Right cardiac atrium (tissue), 5 donors: ENCODE measurements around the gene KDM7A. TPM values are rescaled to one million over a fixed set of nuclear protein-coding genes. Genes with fewer than 3 reads are reported as not detected.

Experiments used
- ATAC-seq, 2 donors: fragments of 200-7000 bp; cut with Tn5 transposase; one replicate each; pipeline versions ENCODE4 v1.8.0 to v1.9.1; 2020; ENCODE audit warnings: moderate library complexity in 2 of 2, mild to moderate bottlenecking in 1 of 2
- DNase-seq, 3 donors: peaks; one replicate each; pipeline ENCODE4 v3.0.0-alpha.2; 2020
- H3K27ac ChIP-seq: one replicate; pipeline ENCODE4 v1.5.1; 2013; ENCODE audit warnings: mild to moderate bottlenecking, low read length, control low read depth, moderate library complexity
- H3K27me3 ChIP-seq: one replicate; pipeline ENCODE4 v1.6.1; 2013; ENCODE audit not compliant: control insufficient read depth, insufficient read depth
- H3K4me1 ChIP-seq: one replicate; pipeline ENCODE4 v1.6.1; 2013; ENCODE audit warnings: low read length; ENCODE audit not compliant: control insufficient read depth, insufficient read depth
- H3K4me3 ChIP-seq: one replicate; pipeline ENCODE4 v1.5.1; 2013; ENCODE audit warnings: low read length, control low read depth
- H3K9me3 ChIP-seq: one replicate; pipeline ENCODE4 v1.6.1; 2013; ENCODE audit warnings: low read length; ENCODE audit not compliant: control insufficient read depth
- WGBS: extraction: QIAGEN DNeasy Blood & Tissue Kit; methylation state at CpG from one replicate; pipeline ENCODE4 v1.1.7; 2013; 5-methylcytosine and 5-hydroxymethylcytosine counted together
- intact Hi-C, 4 donors: fragments of 100-400 bp; cut with DNase I; formaldehyde crosslinking; loops; one replicate each; pipeline versions ENCODE4 v1.11.0 to v1.14.0; 2022 to 2023
- polyA plus RNA-seq: library from polyadenylated mRNA; stranded (reverse); fragments of 200-250 nt; gene quantifications from one replicate; pipeline ENCODE4 v1.2.3, GENCODE V29; 2013
- total RNA-seq, 4 donors: library from RNA; stranded (reverse); fragmentation: NEBNext Ultra II Directional; extraction: Animal tissue kit (Norgen Biotek cat#: 25700); gene quantifications; one replicate each; pipeline ENCODE4 v1.2.1, GENCODE V29; 2021
- donor health status: healthy with polysubstance abuse.
- donor health status: DM: no; HTN: yes; CAD: no.
- donor health status: DM: no; HTN: no; CAD: no.
- donor health status: DM: no; HTN: yes; CAD: no; lungs with severe emphysema.
- donor health status: DM: yes; HTN: yes; CAD: no.

The KDM7A gene
- total and polyA plus RNA-seq, 5 donors: 4.5 to 14.8 (median 12.0) TPM

DNA sequence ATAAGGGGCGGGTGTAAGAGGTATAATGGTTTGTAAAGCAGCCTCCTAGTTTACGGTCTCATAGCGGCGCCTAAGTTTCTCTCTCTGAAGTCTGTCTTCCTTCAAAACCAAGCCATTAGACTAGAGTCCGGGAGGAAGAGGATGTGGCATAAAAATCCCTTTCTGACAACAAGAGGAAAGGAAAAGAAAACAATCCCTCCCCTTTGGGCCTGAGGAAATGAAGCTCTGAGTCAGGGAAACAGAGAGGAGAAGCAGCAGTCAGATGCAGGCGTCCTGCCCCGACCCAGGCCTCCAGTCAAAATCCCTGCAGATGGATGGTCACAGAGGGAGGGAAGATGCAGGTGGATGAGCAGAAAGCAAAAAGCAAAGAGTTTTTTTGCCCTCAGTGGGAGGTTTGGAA lies 137.7 kb downstream of the KDM7A start:
- Histone ChIP-seq H3K27me3 (no peaks in the 10 kb centered on the region), H3K27ac (peak overlapping the region; percentile 14), H3K4me1 (peaks cover 2% of the 10 kb centered on the region), H3K9me3 (no peaks in the 10 kb centered on the region), H3K4me3 (no peak overlapping the region)
- DNase-seq: no peak
- 74% methylated on average over 7 of the region's 7 CpGs for WGBS
- intact Hi-C loops: no loop called here
- ATAC-seq: peak; percentile 28 to 75

DNA sequence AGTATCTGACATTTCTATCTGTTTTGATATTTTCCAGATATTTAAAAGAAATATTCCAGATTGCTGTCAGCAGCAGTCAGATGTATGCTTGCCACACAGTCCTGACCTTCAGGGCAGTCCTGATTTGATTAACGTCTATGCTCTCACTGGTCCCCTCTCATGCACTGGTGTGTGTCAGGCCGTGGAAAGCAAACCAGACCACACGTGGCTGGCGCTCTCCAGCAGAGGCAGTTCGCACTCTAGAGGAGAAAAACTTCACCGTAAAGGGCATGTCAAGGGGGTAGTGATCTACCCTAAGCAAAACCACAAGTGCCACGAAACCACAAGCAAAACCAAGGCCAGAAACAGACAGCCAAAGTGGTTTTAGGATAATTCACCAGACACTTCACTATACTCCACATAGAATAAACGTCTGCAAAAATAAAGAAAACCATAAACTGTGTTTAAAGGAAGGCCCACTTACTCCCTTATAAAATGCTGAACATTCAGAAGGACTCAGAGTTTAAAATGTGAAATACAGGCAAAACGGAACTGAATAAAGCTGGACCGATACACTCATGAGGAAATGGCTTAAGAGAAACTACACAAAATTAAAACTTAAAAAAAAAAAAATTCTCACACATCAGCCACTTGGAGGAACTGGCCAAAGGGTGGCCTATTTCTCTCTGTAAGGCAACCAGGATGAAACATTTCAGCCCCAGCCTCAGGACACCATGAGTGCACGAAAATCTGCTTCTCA lies 140.4 kb downstream of the KDM7A start:
- WGBS: 83% methylated on average over 11 of the region's 11 CpGs
- Histone ChIP-seq H3K9me3 (no peaks in the 10 kb centered on the region), H3K27me3 (no peaks in the 10 kb centered on the region), H3K4me1 (peaks cover 2% of the 10 kb centered on the region), H3K4me3 (no peak overlapping the region), H3K27ac (no peak overlapping the region)
- DNase-seq (no peak), ATAC-seq (no peak)
- intact Hi-C loops: no loop called here

DNA sequence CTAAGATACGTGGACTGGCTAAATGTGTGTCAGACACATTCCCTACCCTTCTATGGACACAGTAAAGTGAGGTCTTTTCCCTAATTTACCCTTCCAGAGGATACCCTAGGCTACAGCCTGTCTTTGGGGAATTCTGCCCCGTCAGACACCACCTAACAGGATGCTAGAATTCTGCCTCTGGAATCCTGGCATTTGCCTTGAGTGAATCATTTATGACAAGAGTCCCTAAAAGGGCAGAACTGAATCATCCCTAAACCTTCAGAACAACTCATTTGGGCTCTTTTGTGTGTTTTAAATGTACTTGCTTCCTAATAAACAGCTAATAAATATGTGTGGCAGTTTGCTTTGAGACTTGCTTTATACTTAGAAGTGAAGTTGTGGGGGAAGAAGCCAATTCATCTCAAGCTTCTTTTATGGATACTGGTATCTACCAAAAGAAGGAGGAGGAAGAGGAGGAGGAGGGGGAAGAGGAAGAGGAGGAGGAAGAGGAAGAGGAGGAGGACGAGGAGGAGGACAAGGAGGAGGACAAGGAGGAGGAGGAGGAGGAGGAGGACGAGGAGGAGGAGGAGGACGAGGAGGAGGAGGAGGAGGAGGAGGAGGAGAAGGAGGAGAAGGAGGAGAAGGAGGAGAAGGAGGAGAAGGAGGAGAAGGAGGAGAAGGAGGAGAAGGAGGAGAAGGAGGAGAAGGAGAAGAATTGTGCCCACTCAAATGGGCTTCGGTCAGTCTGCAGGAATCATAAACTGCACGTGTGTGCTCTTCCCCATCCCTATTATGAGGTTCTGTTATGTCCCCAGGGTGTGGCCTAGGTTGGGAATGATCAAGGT lies 141.2 kb downstream of the KDM7A start:
- peaks cover 2% of the 10 kb centered on the region for H3K4me1 ChIP-seq
- no peaks in the 10 kb centered on the region for H3K27me3 ChIP-seq
- no peak for DNase-seq
- no peak overlapping the region for H3K4me3 ChIP-seq
- ATAC-seq: no peak
- H3K27ac ChIP-seq: no peak overlapping the region
- 86% methylated on average over 4 of the region's 7 CpGs for WGBS
- H3K9me3 ChIP-seq: no peaks in the 10 kb centered on the region
- intact Hi-C loops: no loop called here

Other genes starting within 250 kb of the KDM7A start
- gene PARP12, start 114.0 kb downstream of the KDM7A start, total RNA-seq: 10 to 100 TPM in 3 of 4 donors, 1 to 10 TPM in 1; 9.9 to 21.6 (median 11.3) TPM
- 9.4 TPM for gene PARP12, start 114.0 kb downstream of the KDM7A start, polyA plus RNA-seq
- gene SLC37A3, start 221.5 kb upstream of the KDM7A start, total RNA-seq: 10 to 100 TPM; 16.3 to 17.7 (median 16.9) TPM
- gene SLC37A3, start 221.5 kb upstream of the KDM7A start, polyA plus RNA-seq: 11.8 TPM
- gene RAB19, start 227.1 kb upstream of the KDM7A start, total RNA-seq: not detected
- gene RAB19, start 227.1 kb upstream of the KDM7A start, polyA plus RNA-seq: not detected